Neutrophil (primary cell): ENCODE measurements around the gene SLC36A3.

Experiments used
- H3K27ac ChIP-seq: fragments of 200-600 bp; sonication (generic); 2 replicates; pipeline ENCODE4 v1.5.1; 2016; ENCODE audit warnings: mild to moderate bottlenecking, moderate library complexity
- H3K27me3 ChIP-seq: fragments of 200-600 bp; sonication (generic); 2 replicates; pipeline ENCODE4 v1.6.0; 2016; ENCODE audit warnings: mild to moderate bottlenecking
- H3K36me3 ChIP-seq: fragments of 200-600 bp; sonication (generic); 2 replicates; pipeline ENCODE4 v1.5.1; 2017
- H3K4me1 ChIP-seq, 2 experiments: fragments of 200-600 bp in 1 of 2; sonication (generic) in 1 of 2; 1 replicate in 1 of 2; 2 replicates in 1 of 2; pipeline versions ENCODE4 v1.5.1 to v1.6.1; 2013 to 2016; ENCODE audit warnings: low read depth in 1 of 2, low read length in 1 of 2, mild to moderate bottlenecking in 1 of 2, moderate library complexity in 1 of 2; ENCODE audit not compliant: control insufficient read depth in 1 of 2, insufficient read depth in 1 of 2
- H3K4me3 ChIP-seq, 2 experiments: fragments of 200-600 bp in 1 of 2; sonication (generic) in 1 of 2; 1 replicate in 1 of 2; 2 replicates in 1 of 2; pipeline ENCODE4 v1.5.1; 2013 to 2016; ENCODE audit warnings: low read depth in 1 of 2, low read length in 1 of 2, mild to moderate bottlenecking in 1 of 2, moderate library complexity in 1 of 2
- H3K9me3 ChIP-seq: fragments of 200-600 bp; sonication (generic); 2 replicates; pipeline ENCODE4 v1.5.1; 2016
- CTCF ChIP-seq: fragments of 200-600 bp; sonication (generic); IDR thresholded peaks from 2 replicates; pipeline ENCODE4 v1.5.1; 2016; ENCODE audit warnings: antibody characterized with exemption

Gene SLC36A3

GRCh38 chr5:151293624-151294023 is 9.9 kb downstream of the SLC36A3 start:
- Histone ChIP-seq H3K27me3 (no peaks in the 10 kb centered on the region), H3K4me1 (no peaks in the 10 kb centered on the region), H3K36me3 (no peaks in the 10 kb centered on the region), H3K27ac (no peak overlapping the region), H3K9me3 (no peaks in the 10 kb centered on the region), H3K4me3 (no peak overlapping the region)
- TF ChIP-seq CTCF = no peak

DNA sequence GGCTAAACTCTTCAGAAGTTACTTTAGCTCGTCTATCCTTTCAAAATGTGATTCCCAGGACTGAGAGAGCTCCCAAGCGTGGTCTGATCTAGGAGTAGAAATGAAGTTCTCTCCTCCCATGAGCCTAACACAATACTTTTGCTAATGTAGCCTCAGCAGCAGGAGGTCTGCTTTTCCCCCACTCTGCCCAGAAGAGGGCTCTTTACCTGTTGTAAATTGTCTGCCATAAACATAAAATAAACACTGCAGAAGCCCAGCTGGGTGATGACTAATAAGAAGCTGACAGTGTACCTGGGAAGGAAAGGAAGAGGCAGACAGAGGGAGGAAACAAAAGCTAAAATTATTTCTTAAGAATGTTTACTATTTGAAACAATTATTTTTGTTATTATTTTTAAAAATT is 15.4 kb downstream of the SLC36A3 start:
- Histone ChIP-seq H3K27me3 (no peaks in the 10 kb centered on the region), H3K9me3 (no peaks in the 10 kb centered on the region), H3K4me1 (no peaks in the 10 kb centered on the region), H3K36me3 (no peaks in the 10 kb centered on the region), H3K4me3 (no peak overlapping the region), H3K27ac (no peak overlapping the region)
- no peak for TF ChIP-seq CTCF

GRCh38 chr5:151286246-151286645 is 17.3 kb downstream of the SLC36A3 start:
- Histone ChIP-seq H3K9me3 (no peaks in the 10 kb centered on the region), H3K36me3 (no peaks in the 10 kb centered on the region), H3K4me1 (no peaks in the 10 kb centered on the region)

DNA sequence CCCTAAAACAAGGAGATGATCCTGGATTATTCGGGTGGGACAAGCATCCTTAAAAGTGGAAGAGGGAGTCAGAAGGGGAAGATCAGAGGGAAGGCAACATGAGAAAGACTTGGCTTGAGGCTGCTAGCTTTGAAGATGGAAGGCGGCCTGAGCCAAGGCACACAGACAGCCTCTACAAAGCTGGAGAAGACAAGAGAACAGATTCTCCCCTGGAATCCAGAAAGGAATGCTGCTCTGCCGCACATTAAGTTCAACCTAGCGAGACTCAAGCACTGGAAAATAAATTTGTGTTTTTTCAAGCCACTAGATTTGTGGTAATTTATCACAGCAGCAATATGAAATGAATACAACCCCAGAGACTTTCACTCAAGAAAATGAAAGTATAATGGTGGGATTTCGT is 17.9 kb downstream of the SLC36A3 start:
- no peak for TF ChIP-seq CTCF
- Histone ChIP-seq H3K27ac (no peak overlapping the region), H3K27me3 (no peaks in the 10 kb centered on the region), H3K4me3 (no peak overlapping the region), H3K4me1 (no peaks in the 10 kb centered on the region), H3K36me3 (no peaks in the 10 kb centered on the region), H3K9me3 (no peaks in the 10 kb centered on the region)

More at GRCh38 chr5:151286246-151286645, 17.3 kb downstream of the SLC36A3 start:
- no peak for TF ChIP-seq CTCF
- no peak overlapping the region for H3K27ac ChIP-seq
- H3K4me3 ChIP-seq = no peak overlapping the region
- H3K27me3 ChIP-seq = no peaks in the 10 kb centered on the region

DNA sequence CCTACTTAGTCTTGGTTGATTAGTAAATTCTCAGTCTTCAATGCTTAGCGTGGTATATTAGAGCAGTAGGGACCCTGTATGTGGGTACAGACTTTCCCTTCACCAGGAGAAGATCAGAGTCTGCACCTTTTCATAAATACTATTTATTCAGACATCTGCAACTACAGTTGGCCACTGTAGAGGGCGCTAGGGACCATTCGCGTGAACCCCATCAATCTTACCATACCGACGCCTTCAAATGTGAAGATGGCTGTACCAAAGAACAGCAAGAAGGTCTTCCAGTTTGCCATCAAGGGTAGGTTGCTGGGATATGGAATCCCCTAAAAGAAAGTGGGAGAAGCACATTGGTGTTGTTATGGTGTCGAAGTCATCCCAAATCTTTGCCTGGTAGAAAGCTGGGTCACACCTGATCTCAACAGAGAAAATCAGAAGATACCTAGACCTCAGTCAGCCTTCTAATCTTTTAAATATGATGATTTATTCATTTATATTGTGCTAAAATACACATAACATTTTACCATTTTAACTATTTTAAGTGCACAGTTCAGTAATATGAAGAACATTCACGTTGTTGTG is 19.1 kb downstream of the SLC36A3 start:
- H3K27ac ChIP-seq = no peak overlapping the region
- TF ChIP-seq CTCF = peak; percentile 14
- H3K27me3 ChIP-seq = no peaks in the 10 kb centered on the region
- H3K36me3 ChIP-seq = no peaks in the 10 kb centered on the region
- no peaks in the 10 kb centered on the region for H3K4me1 ChIP-seq
- no peaks in the 10 kb centered on the region for H3K9me3 ChIP-seq
- H3K4me3 ChIP-seq = no peak overlapping the region
